SK-N-SH treated with all-trans-retinoic acid at 6 μM for 48 hours (cell line): ENCODE data around the gene IFI6.
"Not testable (repeated sequence)": the region's sequence is repeated elsewhere in the genome, so short reads cannot be mapped to it uniquely, and the experiment has no call there.

Experiments
- ATAC-seq: fragments of 200-7000 bp; cut with Tn5 transposase; 3 replicates; pipeline ENCODE4 v1.9.1; 2020; ENCODE audit warnings: mild to moderate bottlenecking, moderate library complexity
- ARNTL ChIP-seq: fragments of 450-650 bp; formaldehyde crosslinking; IDR thresholded peaks from 2 replicates; pipeline ENCODE4 v1.5.0; 2020; ENCODE audit warnings: low read depth, mild to moderate bottlenecking, moderate library complexity, borderline replicate concordance
- CREB5 ChIP-seq: fragments of 250-450 bp; sonication (Bioruptor Pico); IDR thresholded peaks from 2 replicates; pipeline ENCODE4 v1.5.1; 2020; ENCODE audit warnings: low read depth, mild to moderate bottlenecking, moderate library complexity
- CSDC2 ChIP-seq: fragments of 250-450 bp; sonication (Bioruptor Pico); IDR thresholded peaks from 2 replicates; pipeline ENCODE4 v1.5.0; 2020; ENCODE audit warnings: mild to moderate bottlenecking, moderate library complexity
- ESRRG ChIP-seq: fragments of 250-450 bp; sonication (Bioruptor Pico); IDR thresholded peaks from 2 replicates; pipeline ENCODE4 v1.6.1; 2021; ENCODE audit warnings: mild to moderate bottlenecking
- GLIS3 ChIP-seq: fragments of 250-450 bp; sonication (Bioruptor Pico); IDR thresholded peaks from 2 replicates; pipeline ENCODE4 v1.5.0; 2020; ENCODE audit warnings: mild to moderate bottlenecking, moderate library complexity
- ISL1 ChIP-seq: fragments of 250-450 bp; sonication (Bioruptor Pico); IDR thresholded peaks from 2 replicates; pipeline ENCODE4 v2.1.2; 2022; ENCODE audit warnings: mild to moderate bottlenecking, moderate library complexity
- OSR1 ChIP-seq: fragments of 250-450 bp; sonication (Bioruptor Pico); IDR thresholded peaks from 2 replicates; pipeline ENCODE4 v1.8.0; 2022; ENCODE audit warnings: moderate library complexity, mild to moderate bottlenecking, inconsistent platforms
- PATZ1 ChIP-seq: fragments of 250-450 bp; sonication (Bioruptor Pico); IDR thresholded peaks from 2 replicates; pipeline ENCODE4 v1.8.0; 2020; ENCODE audit warnings: mild to moderate bottlenecking, moderate library complexity, borderline replicate concordance
- POU6F1 ChIP-seq: fragments of 250-450 bp; sonication (Bioruptor Pico); IDR thresholded peaks from 2 replicates; pipeline ENCODE4 v1.8.0; 2021; ENCODE audit warnings: low read depth, mild to moderate bottlenecking, moderate library complexity, borderline replicate concordance
- PPARA ChIP-seq: fragments of 250-450 bp; sonication (Bioruptor Pico); IDR thresholded peaks from 2 replicates; pipeline ENCODE4 v1.5.0; 2020; ENCODE audit warnings: mild to moderate bottlenecking, borderline replicate concordance
- RARB ChIP-seq: fragments of 250-450 bp; sonication (Bioruptor Pico); IDR thresholded peaks from 2 replicates; pipeline ENCODE4 v1.8.0; 2021; ENCODE audit warnings: mild to moderate bottlenecking, moderate library complexity
- SNAI2 ChIP-seq: fragments of 250-450 bp; sonication (Bioruptor Pico); IDR thresholded peaks from 2 replicates; pipeline ENCODE4 v1.5.0; 2020; ENCODE audit warnings: mild to moderate bottlenecking, moderate library complexity
- TCF4 ChIP-seq: fragments of 250-450 bp; sonication (Bioruptor Pico); IDR thresholded peaks from 2 replicates; pipeline ENCODE4 v1.8.0; 2021; ENCODE audit warnings: mild to moderate bottlenecking, moderate library complexity, borderline replicate concordance
- TOX ChIP-seq: fragments of 250-450 bp; sonication (Bioruptor Pico); IDR thresholded peaks from 2 replicates; pipeline ENCODE4 v1.8.0; 2021; ENCODE audit warnings: mild to moderate bottlenecking, moderate library complexity, borderline replicate concordance
- TSHZ2 ChIP-seq: fragments of 250-450 bp; sonication (Bioruptor Pico); IDR thresholded peaks from 2 replicates; pipeline ENCODE4 v1.5.0; 2020; ENCODE audit warnings: mild to moderate bottlenecking, moderate library complexity
- ZC3H10 ChIP-seq: fragments of 250-450 bp; sonication (Bioruptor Pico); IDR thresholded peaks from 2 replicates; pipeline ENCODE4 v1.5.1; 2021; ENCODE audit warnings: mild to moderate bottlenecking, moderate library complexity
- ZFP3 ChIP-seq: fragments of 250-450 bp; sonication (Bioruptor Pico); IDR thresholded peaks from 2 replicates; pipeline ENCODE4 v1.5.0; 2020; ENCODE audit warnings: mild to moderate bottlenecking, moderate library complexity
- ZFP30 ChIP-seq: fragments of 450-650 bp; formaldehyde crosslinking; IDR thresholded peaks from 2 replicates; pipeline ENCODE4 v1.5.0; 2022; ENCODE audit warnings: mild to moderate bottlenecking, moderate library complexity
- ZNF70 ChIP-seq: fragments of 450-650 bp; formaldehyde crosslinking; IDR thresholded peaks from 2 replicates; pipeline ENCODE4 v1.5.0; 2020; ENCODE audit warnings: mild to moderate bottlenecking, moderate library complexity

IFI6 gene

GRCh38 chr1:27686223-27686990 lies 14.4 kb upstream of the IFI6 start:
- TF ChIP-seq CSDC2 (CRISPR knock-in tag) = no peak
- no peak for TF ChIP-seq TCF4 (CRISPR knock-in tag)
- no peak for TF ChIP-seq ESRRG (CRISPR knock-in tag)
- TF ChIP-seq ZNF70 = no peak
- TF ChIP-seq TOX (CRISPR knock-in tag) = no peak
- TF ChIP-seq SNAI2 = no peak
- no peak for TF ChIP-seq ARNTL (CRISPR knock-in tag)
- TF ChIP-seq ZC3H10 = no peak
- TF ChIP-seq CREB5 (CRISPR knock-in tag) = no peak
- no peak for TF ChIP-seq POU6F1 (CRISPR knock-in tag)
- TF ChIP-seq ZFP3 (CRISPR knock-in tag) = no peak
- no peak for TF ChIP-seq OSR1 (CRISPR knock-in tag)
- ATAC-seq = no peak

DNA sequence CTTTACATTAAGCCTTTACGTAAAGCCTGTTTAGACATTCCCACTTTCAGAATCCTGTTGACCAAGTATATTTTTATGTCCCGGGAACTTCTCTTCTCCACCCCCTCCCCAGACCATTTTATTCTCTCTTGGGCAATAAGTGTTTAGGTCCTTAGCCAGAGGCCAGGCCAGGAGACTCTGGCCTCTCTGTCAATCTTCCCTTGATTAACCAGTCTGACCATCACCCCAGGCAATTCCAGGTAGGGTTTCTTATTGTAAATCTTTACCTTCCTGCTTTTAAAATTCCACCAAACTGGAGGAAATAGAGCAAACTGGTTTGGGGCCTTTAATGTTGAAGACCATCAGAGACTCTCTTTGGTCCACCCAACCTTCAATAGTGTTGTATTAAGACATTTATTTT lies 12.2 kb upstream of the IFI6 start:
- TF ChIP-seq ARNTL (CRISPR knock-in tag) (no peak), GLIS3 (CRISPR knock-in tag) (no peak), TSHZ2 (no peak), ZC3H10 (no peak), ZNF70 (no peak), ISL1 (no peak)

GRCh38 chr1:27682351-27682944 lies 10.5 kb upstream of the IFI6 start:
- TF ChIP-seq CREB5 (CRISPR knock-in tag) (no peak), ZFP30 (CRISPR knock-in tag) (no peak), ESRRG (CRISPR knock-in tag) (no peak), ZC3H10 (no peak), ZFP3 (CRISPR knock-in tag) (no peak), PPARA (CRISPR knock-in tag) (no peak), ZNF70 (no peak), RARB (no peak), GLIS3 (CRISPR knock-in tag) (no peak), PATZ1 (CRISPR knock-in tag) (no peak), ISL1 (no peak), POU6F1 (CRISPR knock-in tag) (no peak)
- ATAC-seq = no peak

More for the DNA sequence above, 12.2 kb upstream of the IFI6 start:
- no peak for ATAC-seq

- ATAC-seq = not testable (repeated sequence)
Measured at GRCh38 chr1:27681580-27681979, 9.6 kb upstream of the IFI6 start.

- ATAC-seq = not testable (repeated sequence)
Measured at GRCh38 chr1:27680225-27680791, 8.3 kb upstream of the IFI6 start.
